ES-I3 (cell line): ENCODE measurements around the gene ZNF768.

Experiments used
- H3K36me3 ChIP-seq: 2 replicates; pipeline ENCODE4 v1.6.1; 2013; ENCODE audit warnings: mild to moderate bottlenecking, low read length, control low read depth, moderate library complexity; ENCODE audit not compliant: insufficient read depth
- H3K4me1 ChIP-seq: 2 replicates; pipeline ENCODE4 v1.6.1; 2013; ENCODE audit warnings: mild to moderate bottlenecking, control low read depth, low read length; ENCODE audit not compliant: insufficient read depth
- H3K9ac ChIP-seq: 2 replicates; pipeline ENCODE4 v1.6.1; 2013; ENCODE audit warnings: low read depth, mild to moderate bottlenecking, low read length, moderate library complexity
- H3K9me3 ChIP-seq: 2 replicates; pipeline ENCODE4 v1.6.1; 2013; ENCODE audit warnings: mild to moderate bottlenecking, low read length, moderate library complexity; ENCODE audit not compliant: control insufficient read depth, insufficient read depth

ZNF768 gene

DNA sequence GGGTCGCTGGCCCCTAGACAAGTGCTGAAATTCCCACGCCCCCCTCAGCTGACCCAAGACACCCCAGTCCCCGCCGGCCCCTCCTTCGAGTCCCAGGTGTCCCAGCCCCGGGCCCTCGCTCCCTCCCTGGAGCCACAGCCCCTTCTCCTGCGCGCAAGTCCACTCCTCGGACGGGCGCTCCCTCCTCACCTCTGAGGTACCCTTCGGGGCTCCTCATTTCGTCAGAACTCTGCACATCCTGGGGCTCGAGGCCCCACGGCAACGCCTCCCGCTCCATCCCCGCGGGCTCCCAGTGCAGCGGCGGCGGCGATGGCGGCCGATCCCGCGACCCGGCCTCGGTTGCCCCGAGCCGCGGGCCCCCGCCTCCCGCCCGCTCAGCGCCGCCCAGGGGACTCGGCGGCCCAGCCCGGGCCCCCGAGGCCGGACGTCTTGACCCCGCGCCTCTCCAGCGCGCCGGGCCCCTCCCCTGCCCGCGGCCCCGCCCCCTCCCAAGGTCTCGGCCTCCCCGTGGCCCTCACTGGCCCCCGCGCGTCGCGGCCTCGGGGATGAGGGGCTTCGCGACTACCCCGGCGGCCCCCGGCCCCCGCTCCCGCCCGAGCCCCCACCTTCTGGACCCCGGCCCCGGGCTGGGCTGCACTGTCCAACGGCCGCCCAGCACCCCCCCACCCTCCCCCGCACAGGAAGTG is at the start of gene ZNF768:
Gene ZNF768 (minus strand): TSS at position 430 of the 686 bp plus-strand sequence. CDS start 153 bp downstream, at position 277.
- Histone ChIP-seq H3K36me3 (0 out of 2 replicates have a peak, but pooled peaks cover 3% of the 10 kb centered on the region), H3K9me3 (no peaks in the 10 kb centered on the region), H3K4me1 (peaks cover 5% of the 10 kb centered on the region), H3K9ac (peak within 1 kb of the TSS; percentile 100)

DNA sequence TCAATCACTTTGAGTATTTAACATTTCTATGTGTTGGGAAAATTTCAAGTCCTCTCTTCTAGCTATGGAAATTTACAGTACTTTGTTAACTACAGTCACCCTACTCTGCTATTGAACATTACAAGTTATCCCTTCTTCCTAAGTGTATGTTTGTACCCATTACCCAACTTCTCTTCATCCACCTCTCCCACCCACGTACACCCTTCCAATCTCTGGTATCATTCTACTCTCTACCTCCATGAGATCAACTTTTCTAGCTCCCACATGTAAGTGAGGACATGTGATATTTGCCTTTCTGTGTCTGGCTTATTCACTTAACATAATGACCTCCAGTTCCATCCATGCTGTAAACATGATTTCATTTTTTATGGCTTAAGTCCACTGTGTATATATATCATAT is 48.3 kb upstream of the ZNF768 start:
- H3K36me3 ChIP-seq, result peaks cover 6% of the 10 kb centered on the region; the same call in 1 of the 2 replicates
- H3K9me3 ChIP-seq, result no peaks in the 10 kb centered on the region; the same call in 1 of the 2 replicates
- H3K4me1 ChIP-seq, result peaks cover 5% of the 10 kb centered on the region; the same call in 1 of the 2 replicates
- H3K9ac ChIP-seq, result no peak overlapping the region

DNA sequence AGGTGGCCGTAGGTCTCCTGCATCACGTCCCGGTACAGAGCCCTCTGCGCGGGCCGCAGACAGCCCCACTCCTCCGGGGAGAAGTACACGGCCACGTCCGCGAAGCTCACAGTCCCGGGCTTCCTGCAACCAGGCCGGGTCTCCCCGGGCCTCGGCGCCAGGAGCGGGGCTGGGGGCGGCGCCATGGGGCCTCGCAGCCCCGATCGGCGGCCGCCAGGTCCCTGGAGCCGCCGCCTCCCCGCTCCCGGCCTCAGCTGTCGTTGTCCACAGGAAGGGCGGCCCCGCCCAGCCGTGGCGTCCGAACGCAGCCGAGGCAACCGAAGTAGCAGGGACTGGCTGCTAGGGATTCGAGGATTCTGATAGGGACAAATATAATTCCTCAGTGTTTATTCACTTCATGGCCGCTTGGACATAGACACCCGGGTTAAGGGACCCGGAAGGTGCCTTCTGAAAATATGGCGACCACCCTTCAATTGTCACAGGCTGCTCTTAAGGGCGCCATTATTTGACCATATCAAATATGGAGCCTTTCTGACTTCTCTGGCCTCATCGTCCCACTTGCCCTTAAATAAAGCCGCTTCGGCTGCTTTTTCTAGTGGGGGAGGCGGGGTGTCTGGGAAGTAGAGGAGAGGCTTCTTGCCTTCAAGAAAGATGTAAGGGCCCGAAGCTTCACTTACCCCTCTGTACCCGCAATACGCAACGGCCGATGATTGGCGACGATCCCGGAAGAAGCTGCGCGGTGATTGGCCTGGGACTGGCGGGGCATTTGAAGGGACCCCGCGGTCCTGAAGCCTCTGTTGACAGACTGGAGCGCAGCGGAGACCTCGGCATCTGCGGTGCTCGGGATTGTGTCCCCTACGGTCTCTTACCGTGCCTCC is 45.3 kb upstream of the ZNF768 start, which contains the start of gene ZNF688:
Gene ZNF688 (minus strand): TSS at position 270 of the 878 bp plus-strand sequence. CDS start 85 bp downstream, at position 185.
- Histone ChIP-seq H3K9ac (peak within 1 kb of the TSS; percentile 93), H3K4me1 (peaks cover 5% of the 10 kb centered on the region; the same call in 1 of the 2 replicates), H3K36me3 (no peaks in the 10 kb centered on the region), H3K9me3 (no peaks in the 10 kb centered on the region; the same call in 1 of the 2 replicates)

DNA sequence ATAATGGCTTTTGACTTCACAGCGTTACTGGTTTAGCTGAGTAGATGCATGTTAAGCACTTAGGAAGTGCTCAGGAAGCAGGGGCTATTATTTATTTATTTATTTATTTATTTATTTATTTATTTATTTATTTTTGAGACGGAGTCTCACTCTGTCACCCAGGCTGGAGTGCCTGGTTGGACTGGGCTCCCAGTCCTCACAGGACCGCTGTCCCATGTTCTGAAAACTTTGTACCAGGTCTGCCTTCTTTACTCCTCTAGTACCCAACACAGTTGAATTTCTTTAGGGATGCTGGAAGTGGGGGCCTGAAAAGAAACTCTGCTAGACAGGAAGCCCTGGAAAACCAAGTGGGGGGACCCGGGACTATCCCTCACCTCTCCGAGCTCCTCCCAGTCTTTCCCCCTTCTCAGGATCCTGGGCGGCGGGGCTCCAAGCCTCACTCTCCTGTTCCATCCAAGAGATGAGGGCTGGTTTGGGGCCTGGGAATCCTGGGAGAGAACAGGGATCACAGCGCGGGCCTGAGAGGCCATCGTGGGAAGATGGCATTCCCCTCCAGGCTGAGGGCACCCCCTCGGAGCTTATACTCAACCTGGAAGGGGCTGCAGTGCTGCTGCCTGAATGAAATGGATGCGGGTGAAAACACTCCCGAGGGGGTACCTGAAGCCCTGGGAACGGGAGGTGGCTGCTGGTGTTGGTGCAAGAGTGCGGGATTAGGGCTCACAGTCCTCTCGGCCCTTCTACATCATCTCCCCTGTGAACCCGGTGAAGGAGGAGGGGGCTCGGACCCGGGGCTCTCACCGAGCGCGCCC is 44.5 kb upstream of the ZNF768 start:
- Histone ChIP-seq H3K36me3 (no peaks in the 10 kb centered on the region), H3K4me1 (peaks cover 5% of the 10 kb centered on the region; the same call in 1 of the 2 replicates), H3K9me3 (no peaks in the 10 kb centered on the region; the same call in 1 of the 2 replicates), H3K9ac (peak overlapping the region; percentile 93)

DNA sequence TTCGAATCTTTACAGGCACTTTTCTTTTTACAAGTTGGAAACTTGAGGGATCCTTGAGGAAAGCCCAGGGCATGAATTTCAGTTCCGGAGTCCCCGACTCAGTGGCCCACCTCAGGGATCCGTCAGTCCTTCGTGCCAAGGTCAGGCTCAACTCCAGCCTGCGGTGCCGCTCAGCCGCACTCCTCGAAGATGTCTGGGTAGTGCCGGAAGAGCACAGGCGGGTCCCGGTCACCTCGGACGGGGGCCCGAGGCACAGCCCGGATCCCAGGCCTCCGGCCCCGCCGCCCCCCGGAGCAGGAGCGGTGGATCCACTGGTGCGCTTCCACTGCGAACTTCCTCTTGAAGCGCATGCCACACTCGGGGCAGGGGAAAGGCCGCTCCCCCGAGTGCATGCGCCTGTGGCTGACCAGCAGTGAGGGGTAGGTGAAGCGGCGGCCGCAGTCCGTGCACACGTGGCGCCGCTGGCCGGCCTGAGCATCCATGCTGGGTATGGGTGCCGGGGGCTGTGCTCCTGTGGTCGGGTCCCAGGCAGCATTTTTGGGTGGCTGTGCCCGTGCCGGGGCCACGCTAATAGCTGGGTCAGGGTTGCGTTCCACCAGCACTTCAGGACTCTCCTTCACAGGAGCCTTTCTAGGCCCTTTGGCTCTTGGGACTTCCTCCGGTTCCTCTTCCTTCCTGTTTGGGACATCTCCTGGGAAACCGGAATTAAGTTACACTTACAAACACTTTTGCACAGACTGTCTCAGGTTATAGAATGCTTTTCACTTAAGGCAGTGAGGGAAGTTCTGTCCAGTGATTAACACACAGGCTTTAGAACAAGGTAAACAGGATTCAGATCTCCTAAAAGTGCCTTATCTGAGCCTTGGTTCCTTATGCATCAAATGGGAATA is 43.6 kb upstream of the ZNF768 start:
- H3K36me3 ChIP-seq, result no peaks in the 10 kb centered on the region
- no peak overlapping the region; the same call in 1 of the 2 replicates for H3K9ac ChIP-seq
- H3K4me1 ChIP-seq, result peaks cover 5% of the 10 kb centered on the region; the same call in 1 of the 2 replicates
- no peaks in the 10 kb centered on the region; the same call in 1 of the 2 replicates for H3K9me3 ChIP-seq

DNA sequence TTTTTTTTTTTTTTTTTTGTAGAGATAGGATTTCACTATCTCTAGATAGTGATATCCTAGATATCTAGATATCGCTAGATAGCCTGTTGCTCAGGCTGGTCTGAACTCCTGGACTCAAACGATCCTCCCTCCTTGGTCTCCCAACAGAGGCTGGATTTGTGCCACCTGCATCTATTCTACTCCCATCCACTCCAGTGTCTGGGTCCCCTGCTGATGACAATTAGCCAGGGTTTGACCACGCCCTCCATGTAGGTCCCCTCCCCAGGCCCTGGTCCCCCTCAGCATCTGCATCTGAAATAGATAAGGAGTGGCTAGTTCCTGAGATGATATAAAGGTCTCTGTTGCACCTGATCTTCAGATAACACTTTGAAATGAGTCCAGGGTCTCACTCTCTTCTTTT is 42.9 kb upstream of the ZNF768 start:
- Histone ChIP-seq H3K9me3 (no peaks in the 10 kb centered on the region; the same call in 1 of the 2 replicates), H3K4me1 (peaks cover 5% of the 10 kb centered on the region; the same call in 1 of the 2 replicates), H3K9ac (no peak overlapping the region), H3K36me3 (no peaks in the 10 kb centered on the region)

DNA sequence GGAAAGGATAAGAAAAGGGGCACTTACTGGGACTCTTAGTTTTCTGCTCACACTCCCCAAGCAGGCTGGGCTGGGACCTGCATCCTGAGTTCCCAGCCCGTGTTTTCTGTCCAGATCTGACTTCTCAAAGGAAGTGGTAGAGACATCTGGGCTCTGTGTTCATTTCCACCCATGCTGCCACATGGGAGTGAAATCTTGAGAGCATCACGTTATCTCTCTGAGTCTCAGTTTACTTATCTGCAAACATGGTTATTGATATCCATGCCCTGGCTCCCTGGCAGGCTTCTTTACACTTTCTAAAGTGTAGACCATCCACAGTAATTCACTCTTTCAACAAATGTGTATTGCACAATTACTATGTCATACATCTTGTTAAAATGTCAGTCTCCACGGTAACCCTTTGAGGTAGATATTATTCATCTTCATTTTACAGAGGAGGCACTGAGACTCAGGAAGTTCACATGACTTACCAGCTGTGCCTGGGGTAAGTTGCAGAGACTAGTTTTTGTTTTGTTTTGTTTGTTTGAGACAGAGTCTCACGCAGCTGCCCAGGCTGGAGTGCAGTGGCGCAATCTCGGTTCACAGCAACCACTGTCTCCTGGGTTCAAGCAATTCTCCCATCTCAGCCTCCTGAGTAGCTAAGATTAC is 41.7 kb upstream of the ZNF768 start:
- Histone ChIP-seq H3K9me3 (no peaks in the 10 kb centered on the region; the same call in 1 of the 2 replicates), H3K4me1 (peaks cover 5% of the 10 kb centered on the region; the same call in 1 of the 2 replicates), H3K36me3 (no peaks in the 10 kb centered on the region), H3K9ac (no peak overlapping the region)

DNA sequence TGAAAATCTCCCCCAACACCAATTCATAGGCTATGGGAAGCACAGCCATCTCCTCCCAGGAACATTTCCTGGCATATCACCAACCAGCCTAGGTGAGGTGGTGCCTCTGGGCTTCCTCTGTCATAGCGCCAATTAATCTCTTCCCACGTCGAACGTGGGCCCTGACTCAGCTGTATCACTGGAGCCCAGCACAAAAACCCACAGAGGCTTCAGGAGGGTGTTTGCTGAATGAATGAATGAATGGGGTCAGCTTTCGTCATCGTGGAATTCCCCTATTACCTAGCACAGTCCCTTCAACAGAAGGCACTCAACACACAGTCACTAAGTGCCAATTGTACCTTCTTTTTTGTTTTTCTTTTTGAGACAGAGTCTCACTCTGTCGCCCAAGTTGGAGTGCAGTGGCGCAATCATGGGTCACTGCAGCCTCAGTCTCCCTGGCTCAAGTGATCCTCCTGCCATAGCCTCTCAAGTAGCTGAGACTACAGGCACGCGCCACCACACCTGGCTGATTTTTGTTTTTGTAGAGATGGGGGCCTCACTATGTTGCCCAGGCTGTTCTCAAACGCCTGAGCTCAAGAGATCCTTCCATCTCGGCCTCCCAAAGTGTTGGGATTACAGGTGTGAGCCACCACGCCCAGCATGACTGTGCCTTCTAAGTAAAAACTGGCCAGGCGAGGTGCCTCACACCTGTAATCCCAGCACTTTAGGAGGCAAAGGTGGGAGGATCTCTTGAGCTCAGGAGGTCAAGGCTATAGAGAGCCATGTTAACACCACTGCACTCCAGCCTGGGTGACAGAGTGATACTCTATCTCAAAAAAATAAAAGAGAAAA is 41.0 kb upstream of the ZNF768 start:
- no peaks in the 10 kb centered on the region; the same call in 1 of the 2 replicates for H3K9me3 ChIP-seq
- no peak overlapping the region for H3K9ac ChIP-seq
- peaks cover 5% of the 10 kb centered on the region; the same call in 1 of the 2 replicates for H3K4me1 ChIP-seq
- no peaks in the 10 kb centered on the region for H3K36me3 ChIP-seq

DNA sequence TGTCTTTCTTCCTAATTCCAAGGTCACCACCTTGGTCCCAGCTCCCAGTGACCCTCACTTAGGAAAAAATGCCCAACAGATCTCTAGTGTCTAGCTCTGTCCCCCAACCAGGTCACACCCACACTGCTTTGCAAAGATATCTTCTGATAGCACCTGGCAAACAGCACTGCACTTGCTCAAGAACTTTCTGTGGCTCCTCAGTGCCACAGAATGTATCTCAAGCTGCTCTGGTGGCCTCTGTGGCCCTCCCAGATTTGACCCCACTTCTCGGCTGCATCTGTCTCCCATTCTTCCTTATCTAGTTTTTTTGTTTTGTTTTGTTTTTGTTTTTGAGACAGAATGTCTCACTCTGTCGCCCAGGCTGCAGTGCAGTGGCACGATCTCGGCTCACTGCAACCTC is 40.2 kb upstream of the ZNF768 start:
- Histone ChIP-seq H3K4me1 (peaks cover 5% of the 10 kb centered on the region; the same call in 1 of the 2 replicates), H3K9me3 (no peaks in the 10 kb centered on the region; the same call in 1 of the 2 replicates), H3K36me3 (no peaks in the 10 kb centered on the region), H3K9ac (no peak overlapping the region)

DNA sequence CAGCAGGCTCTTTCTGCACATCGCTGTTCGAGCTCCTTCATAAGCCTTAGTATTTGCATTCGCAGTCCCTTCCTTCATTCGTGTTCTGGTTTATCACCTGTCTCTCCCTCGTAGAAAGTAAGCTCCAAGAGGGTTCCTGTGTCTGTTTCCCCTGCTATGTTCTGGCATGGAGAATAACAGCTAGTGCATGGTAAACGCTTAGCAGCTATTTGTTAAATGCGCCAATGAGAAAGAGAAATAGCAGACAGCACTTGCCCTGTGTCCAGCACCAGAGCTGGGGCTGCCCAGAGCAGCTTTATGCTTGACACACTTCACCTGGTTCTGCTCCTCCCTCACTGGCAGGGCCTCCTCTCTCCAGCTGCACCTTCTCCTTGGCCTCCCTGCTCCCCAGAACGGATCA is 39.6 kb upstream of the ZNF768 start:
- Histone ChIP-seq H3K4me1 (peaks cover 5% of the 10 kb centered on the region; the same call in 1 of the 2 replicates), H3K9ac (no peak overlapping the region), H3K36me3 (no peaks in the 10 kb centered on the region), H3K9me3 (no peaks in the 10 kb centered on the region)

DNA sequence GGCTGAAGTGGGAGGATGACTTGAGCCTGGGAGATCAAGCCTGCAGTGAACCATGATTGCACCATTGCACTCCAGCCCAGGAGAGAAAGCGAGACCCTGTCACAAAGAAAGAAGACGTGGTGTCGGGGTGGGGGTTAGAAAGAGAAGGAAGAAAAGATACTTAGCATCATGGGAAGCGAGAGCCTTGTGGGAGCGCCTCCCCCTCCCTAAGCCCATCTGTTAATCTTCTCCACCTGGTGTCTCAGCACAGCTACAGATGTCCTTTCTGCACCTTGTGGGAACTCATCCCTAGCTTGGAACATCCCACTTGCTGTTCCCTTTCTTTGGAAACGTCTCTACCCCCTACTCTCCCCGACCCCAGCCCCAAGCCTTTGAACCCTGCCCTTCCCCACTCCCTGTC is 39.2 kb upstream of the ZNF768 start:
- no peaks in the 10 kb centered on the region for H3K9me3 ChIP-seq
- H3K9ac ChIP-seq, result no peak overlapping the region
- peaks cover 5% of the 10 kb centered on the region; the same call in 1 of the 2 replicates for H3K4me1 ChIP-seq
- H3K36me3 ChIP-seq, result no peaks in the 10 kb centered on the region

DNA sequence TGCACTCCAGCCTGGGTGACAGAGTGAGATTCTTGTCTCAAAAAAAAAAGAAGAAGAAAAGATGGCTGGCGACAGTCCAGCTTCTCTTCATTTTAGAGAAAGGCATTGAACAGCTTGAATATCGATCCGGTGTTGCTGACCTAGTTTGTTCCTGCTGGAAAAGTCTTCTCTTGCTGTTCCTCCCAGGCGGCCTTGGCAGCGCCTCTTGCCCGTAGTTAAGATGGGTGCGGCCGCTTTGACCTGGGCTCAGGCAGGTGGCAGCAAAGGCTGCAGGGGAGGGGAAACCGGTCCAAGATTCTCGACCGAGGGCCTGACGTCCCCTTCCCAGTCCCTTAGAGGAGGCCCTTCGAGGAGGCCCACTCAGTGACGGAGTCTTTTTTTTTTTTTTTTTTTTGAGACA is 35.7 kb upstream of the ZNF768 start:
- Histone ChIP-seq H3K4me1 (no peaks in the 10 kb centered on the region), H3K9me3 (no peaks in the 10 kb centered on the region), H3K9ac (no peak overlapping the region), H3K36me3 (no peaks in the 10 kb centered on the region)
